Peyer's patch (tissue), 4 donors: Measurements from ENCODE around the gene FAM229A. TPM values are rescaled to one million over a fixed set of nuclear protein-coding genes. Genes with fewer than 3 reads are reported as not detected.

Source experiments
- DNase-seq, 3 donors: peaks; one replicate each; pipeline ENCODE4 v3.0.0-alpha.2; 2017 to 2019
- H3K27ac ChIP-seq, 4 donors: fragments of 200-600 bp; sonication (generic); one replicate each; pipeline ENCODE4 v1.5.1; 2016 to 2019
- H3K27me3 ChIP-seq, 2 donors: fragments of 200-600 bp; sonication (generic); one replicate each; pipeline ENCODE4 v1.5.1; 2019
- H3K36me3 ChIP-seq, 3 donors: fragments of 200-600 bp; sonication (generic); one replicate each; pipeline ENCODE4 v1.5.1; 2016 to 2019
- H3K4me1 ChIP-seq, 4 donors: fragments of 200-600 bp; sonication (generic); one replicate each; pipeline ENCODE4 v1.5.1; 2016 to 2019
- H3K4me3 ChIP-seq, 4 donors: fragments of 200-600 bp; sonication (generic); 1 replicate in 3 of 4; 2 replicates in 1 of 4; pipeline ENCODE4 v1.5.1; 2016 to 2019; ENCODE audit warnings: mild to moderate bottlenecking in 1 of 4
- H3K9me3 ChIP-seq, 4 donors: fragments of 200-600 bp; sonication (generic); one replicate each; pipeline ENCODE4 v1.5.1; 2016 to 2019; ENCODE audit warnings: mild to moderate bottlenecking in 1 of 4
- CTCF ChIP-seq, 6 experiments: fragments of 450-650 bp in 4 of 6; fragments of 200-600 bp in 2 of 6; sonication (generic) in 1 of 6; IDR thresholded peaks; one replicate each; pipeline ENCODE4 v1.5.1; 2017 to 2019; ENCODE audit warnings: antibody characterized with exemption in 6 of 6, mild to moderate bottlenecking in 3 of 6, moderate library complexity in 1 of 6
- POLR2A ChIP-seq, 2 donors: fragments of 450-650 bp; IDR thresholded peaks; one replicate each; pipeline ENCODE4 v1.5.1; 2017; ENCODE audit warnings: antibody characterized with exemption in 2 of 2, mild to moderate bottlenecking in 2 of 2, moderate library complexity in 2 of 2
- total RNA-seq, 4 donors: library from RNA; depleted of rRNA; stranded (reverse); fragments of >200 nt; gene quantifications; one replicate each; pipeline ENCODE4 v1.1.0, GENCODE V29; 2016

FAM229A gene
- total RNA-seq, 4 donors from 2014 or later: 15.7 to 44.5 (median 25.6) TPM

- no peak overlapping the region for H3K27ac ChIP-seq
- H3K9me3 ChIP-seq: no peaks in the 10 kb centered on the region
- H3K36me3 ChIP-seq: peaks cover 0 to 97% (median 0%) of the 10 kb centered on the region in 3 donors
- H3K4me3 ChIP-seq: no peak overlapping the region
- no peaks in the 10 kb centered on the region for H3K27me3 ChIP-seq
- no peak for TF ChIP-seq CTCF (IDR thresholded peaks at IDR 0.05)
- TF ChIP-seq POLR2A (IDR thresholded peaks at IDR 0.05): no peak
- no peak for DNase-seq
- peaks cover 0 to 6% (median 0%) of the 10 kb centered on the region in 4 donors for H3K4me1 ChIP-seq
These were observed 24.5 kb upstream of the FAM229A start for GRCh38 chr1:32386676-32387392.

- no peak overlapping the region for H3K4me3 ChIP-seq
- TF ChIP-seq POLR2A (IDR thresholded peaks at IDR 0.05) (no peak), CTCF (IDR thresholded peaks at IDR 0.05) (no peak)
- peaks cover 0 to 99% (median 0%) of the 10 kb centered on the region in 3 donors for H3K36me3 ChIP-seq
- no peak overlapping the region for H3K27ac ChIP-seq
- no peaks in the 10 kb centered on the region for H3K9me3 ChIP-seq
- no peaks in the 10 kb centered on the region for H3K27me3 ChIP-seq
- no peaks in the 10 kb centered on the region for H3K4me1 ChIP-seq
- no peak for DNase-seq
These were observed 17.8 kb upstream of the FAM229A start for GRCh38 chr1:32380057-32380456.

- no peak overlapping the region for H3K27ac ChIP-seq
- TF ChIP-seq CTCF (IDR thresholded peaks at IDR 0.05): no peak
- TF ChIP-seq POLR2A (IDR thresholded peaks at IDR 0.05): no peak
- DNase-seq: no peak
- no peaks in the 10 kb centered on the region for H3K4me1 ChIP-seq
- no peak overlapping the region for H3K4me3 ChIP-seq
- no peaks in the 10 kb centered on the region for H3K27me3 ChIP-seq
- H3K36me3 ChIP-seq: peaks cover 0 to 99% (median 0%) of the 10 kb centered on the region in 3 donors
- no peaks in the 10 kb centered on the region for H3K9me3 ChIP-seq
These were observed 15.4 kb upstream of the FAM229A start for GRCh38 chr1:32377541-32378220.

GRCh38 chr1:32376199-32376598 is 13.9 kb upstream of the FAM229A start:
- H3K36me3 ChIP-seq: peaks cover 0 to 97% (median 0%) of the 10 kb centered on the region in 3 donors
- DNase-seq: no peak
- no peak overlapping the region for H3K27ac ChIP-seq
- no peaks in the 10 kb centered on the region for H3K4me1 ChIP-seq
- H3K4me3 ChIP-seq: no peak overlapping the region
- H3K9me3 ChIP-seq: no peaks in the 10 kb centered on the region
- no peak for TF ChIP-seq CTCF (IDR thresholded peaks at IDR 0.05)
- TF ChIP-seq POLR2A (IDR thresholded peaks at IDR 0.05): no peak
- H3K27me3 ChIP-seq: no peaks in the 10 kb centered on the region

- no peak overlapping the region for H3K27ac ChIP-seq
- peaks cover 0 to 83% (median 0%) of the 10 kb centered on the region in 3 donors for H3K36me3 ChIP-seq
- no peaks in the 10 kb centered on the region for H3K4me1 ChIP-seq
- no peaks in the 10 kb centered on the region for H3K9me3 ChIP-seq
- TF ChIP-seq CTCF (IDR thresholded peaks at IDR 0.05) (no peak), POLR2A (IDR thresholded peaks at IDR 0.05) (no peak)
- no peak overlapping the region for H3K4me3 ChIP-seq
- H3K27me3 ChIP-seq: no peaks in the 10 kb centered on the region
- no peak for DNase-seq
These were observed 11.8 kb upstream of the FAM229A start for GRCh38 chr1:32373996-32374592.
